SU-DHL-6 (cell line): ENCODE measurements around the gene CD180.

Experiments used
- EZH2phosphoT487 ChIP-seq: fragments of 200-600 bp; sonication (generic), shearing (Covaris generic); conservative IDR thresholded peaks from 2 replicates; pipeline ENCODE4 v1.6.1; 2018; ENCODE audit warnings: mild to moderate bottlenecking, antibody characterized with exemption, low read length, moderate library complexity, mixed read lengths
- TF ChIP-seq, protein P1 (sequence below): fragments of 200-600 bp; sonication (generic); IDR thresholded peaks from one replicate; pipeline ENCODE4 v1.5.1; 2017; ENCODE audit warnings: antibody characterized with exemption, mild to moderate bottlenecking, low read length, moderate library complexity; ENCODE audit not compliant: insufficient read depth, poor library complexity, severe bottlenecking

DNA sequence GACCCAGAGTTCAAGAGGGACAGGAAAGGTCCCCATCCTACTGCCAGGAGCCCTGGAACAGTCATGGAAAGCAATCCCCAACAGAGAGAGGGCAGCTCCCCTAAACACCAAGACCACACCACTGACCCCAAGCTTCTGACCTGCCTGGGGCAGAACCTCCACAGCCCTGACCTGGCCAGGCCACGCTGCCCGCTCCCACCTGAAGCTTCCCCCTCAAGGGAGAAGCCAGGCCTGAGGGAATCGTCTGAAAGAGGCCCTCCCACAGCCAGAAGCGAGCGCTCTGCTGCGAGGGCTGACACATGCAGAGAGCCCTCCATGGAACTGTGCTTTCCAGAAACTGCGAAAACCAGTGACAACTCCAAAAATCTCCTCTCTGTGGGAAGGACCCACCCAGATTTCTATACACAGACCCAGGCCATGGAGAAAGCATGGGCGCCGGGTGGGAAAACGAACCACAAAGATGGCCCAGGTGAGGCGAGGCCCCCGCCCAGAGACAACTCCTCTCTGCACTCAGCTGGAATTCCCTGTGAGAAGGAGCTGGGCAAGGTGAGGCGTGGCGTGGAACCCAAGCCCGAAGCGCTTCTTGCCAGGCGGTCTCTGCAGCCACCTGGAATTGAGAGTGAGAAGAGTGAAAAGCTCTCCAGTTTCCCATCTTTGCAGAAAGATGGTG lies 31.6 kb downstream of the CD180 start:
- TF ChIP-seq, protein P1, sequence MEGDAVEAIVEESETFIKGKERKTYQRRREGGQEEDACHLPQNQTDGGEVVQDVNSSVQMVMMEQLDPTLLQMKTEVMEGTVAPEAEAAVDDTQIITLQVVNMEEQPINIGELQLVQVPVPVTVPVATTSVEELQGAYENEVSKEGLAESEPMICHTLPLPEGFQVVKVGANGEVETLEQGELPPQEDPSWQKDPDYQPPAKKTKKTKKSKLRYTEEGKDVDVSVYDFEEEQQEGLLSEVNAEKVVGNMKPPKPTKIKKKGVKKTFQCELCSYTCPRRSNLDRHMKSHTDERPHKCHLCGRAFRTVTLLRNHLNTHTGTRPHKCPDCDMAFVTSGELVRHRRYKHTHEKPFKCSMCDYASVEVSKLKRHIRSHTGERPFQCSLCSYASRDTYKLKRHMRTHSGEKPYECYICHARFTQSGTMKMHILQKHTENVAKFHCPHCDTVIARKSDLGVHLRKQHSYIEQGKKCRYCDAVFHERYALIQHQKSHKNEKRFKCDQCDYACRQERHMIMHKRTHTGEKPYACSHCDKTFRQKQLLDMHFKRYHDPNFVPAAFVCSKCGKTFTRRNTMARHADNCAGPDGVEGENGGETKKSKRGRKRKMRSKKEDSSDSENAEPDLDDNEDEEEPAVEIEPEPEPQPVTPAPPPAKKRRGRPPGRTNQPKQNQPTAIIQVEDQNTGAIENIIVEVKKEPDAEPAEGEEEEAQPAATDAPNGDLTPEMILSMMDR: no peak
- no peak for TF ChIP-seq EZH2phosphoT487
